KMS-11 (cell line): Measurements from ENCODE around the gene FRMPD4.
"Not testable (repeated sequence)": the region's sequence is repeated elsewhere in the genome, so short reads cannot be mapped to it uniquely, and the experiment has no call there.

Source experiments
- H2AFZ ChIP-seq: fragments of 200-600 bp; sonication (generic); 2 replicates; pipeline ENCODE4 v1.6.1; 2016; ENCODE audit warnings: antibody characterized with exemption, mixed run types, low read depth
- H3K27ac ChIP-seq: fragments of 200-600 bp; sonication (generic); 2 replicates; pipeline ENCODE4 v1.6.1; 2016; ENCODE audit warnings: mild to moderate bottlenecking, mixed run types
- H3K27me3 ChIP-seq: fragments of 200-600 bp; sonication (generic); 2 replicates; pipeline ENCODE4 v1.6.1; 2017; ENCODE audit warnings: mild to moderate bottlenecking, low read depth, mixed run types, moderate library complexity; ENCODE audit not compliant: insufficient read depth
- H3K36me3 ChIP-seq: fragments of 200-600 bp; sonication (generic); 2 replicates; pipeline ENCODE4 v1.6.1; 2017; ENCODE audit warnings: mild to moderate bottlenecking, mixed run types; ENCODE audit not compliant: insufficient read depth
- H3K4me1 ChIP-seq: fragments of 200-600 bp; sonication (generic); 2 replicates; pipeline ENCODE4 v1.6.1; 2016; ENCODE audit warnings: mild to moderate bottlenecking, low read depth, mixed run types; ENCODE audit not compliant: poor library complexity, severe bottlenecking
- H3K4me2 ChIP-seq: fragments of 200-600 bp; sonication (generic); 2 replicates; pipeline ENCODE4 v1.7.0; 2016; ENCODE audit warnings: mild to moderate bottlenecking, mixed run types
- H3K4me3 ChIP-seq: fragments of 200-600 bp; sonication (generic); IDR thresholded peaks from 2 replicates; pipeline ENCODE4 v1.6.1; 2017; ENCODE audit warnings: low read depth, low read length, mixed read lengths; ENCODE audit not compliant: insufficient read depth
- H3K79me2 ChIP-seq: fragments of 200-600 bp; sonication (generic); 2 replicates; pipeline ENCODE4 v1.6.1; 2016; ENCODE audit warnings: low read depth, mixed run types; ENCODE audit not compliant: insufficient read depth
- H3K9ac ChIP-seq: fragments of 200-600 bp; sonication (generic); 2 replicates; pipeline ENCODE4 v1.6.1; 2016; ENCODE audit warnings: mild to moderate bottlenecking, mixed run types
- H4K20me1 ChIP-seq: fragments of 200-600 bp; sonication (generic); 2 replicates; pipeline ENCODE4 v1.6.1; 2016; ENCODE audit warnings: mild to moderate bottlenecking, mixed run types; ENCODE audit not compliant: insufficient read depth
- TF ChIP-seq, protein P1 (sequence below): fragments of 200-600 bp; sonication (generic); conservative IDR thresholded peaks from 2 replicates; pipeline ENCODE4 v1.6.1; 2017; ENCODE audit warnings: low read depth, mild to moderate bottlenecking, antibody characterized with exemption, low read length, moderate library complexity, mixed read lengths

Gene FRMPD4

DNA sequence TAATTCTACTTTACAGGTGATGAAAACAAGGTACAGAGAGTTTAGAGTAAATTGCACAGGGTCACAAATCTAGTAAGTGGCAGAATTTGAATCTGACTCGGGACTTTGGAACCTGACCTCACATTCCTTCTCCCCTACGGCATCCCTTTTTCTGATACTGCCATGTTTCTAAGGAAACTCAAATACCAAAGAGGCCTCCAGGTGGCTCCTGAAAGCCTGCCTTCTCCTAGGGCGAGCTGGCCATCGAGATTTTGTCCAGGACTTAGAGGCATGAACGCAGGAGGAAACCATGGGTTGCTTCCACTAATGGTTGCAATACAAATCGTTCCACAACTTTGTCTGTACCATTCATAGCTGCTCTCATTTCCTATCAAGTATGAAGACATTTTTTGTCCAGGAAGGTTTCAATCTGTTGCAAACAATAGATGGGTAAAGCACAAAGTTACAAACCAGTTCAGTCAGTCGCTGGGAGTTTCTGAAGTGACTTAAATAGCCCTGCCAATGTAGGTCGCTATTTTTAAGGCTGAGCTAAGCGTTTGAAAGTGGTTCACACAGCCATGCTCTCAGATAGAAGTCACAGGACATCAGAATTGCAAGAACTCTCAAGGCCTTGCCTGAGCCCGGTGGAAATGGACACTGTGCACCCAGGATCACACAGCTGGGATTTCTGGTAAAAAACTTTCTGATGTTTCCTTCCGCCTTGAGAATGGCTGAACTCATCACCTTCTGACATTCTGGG, 356.3 kb downstream of the FRMPD4 start:
- no peaks in the 10 kb centered on the region for H3K27me3 ChIP-seq
- H3K4me1 ChIP-seq, result no peaks in the 10 kb centered on the region
- H3K4me2 ChIP-seq, result no peak overlapping the region
- TF ChIP-seq, protein P1, sequence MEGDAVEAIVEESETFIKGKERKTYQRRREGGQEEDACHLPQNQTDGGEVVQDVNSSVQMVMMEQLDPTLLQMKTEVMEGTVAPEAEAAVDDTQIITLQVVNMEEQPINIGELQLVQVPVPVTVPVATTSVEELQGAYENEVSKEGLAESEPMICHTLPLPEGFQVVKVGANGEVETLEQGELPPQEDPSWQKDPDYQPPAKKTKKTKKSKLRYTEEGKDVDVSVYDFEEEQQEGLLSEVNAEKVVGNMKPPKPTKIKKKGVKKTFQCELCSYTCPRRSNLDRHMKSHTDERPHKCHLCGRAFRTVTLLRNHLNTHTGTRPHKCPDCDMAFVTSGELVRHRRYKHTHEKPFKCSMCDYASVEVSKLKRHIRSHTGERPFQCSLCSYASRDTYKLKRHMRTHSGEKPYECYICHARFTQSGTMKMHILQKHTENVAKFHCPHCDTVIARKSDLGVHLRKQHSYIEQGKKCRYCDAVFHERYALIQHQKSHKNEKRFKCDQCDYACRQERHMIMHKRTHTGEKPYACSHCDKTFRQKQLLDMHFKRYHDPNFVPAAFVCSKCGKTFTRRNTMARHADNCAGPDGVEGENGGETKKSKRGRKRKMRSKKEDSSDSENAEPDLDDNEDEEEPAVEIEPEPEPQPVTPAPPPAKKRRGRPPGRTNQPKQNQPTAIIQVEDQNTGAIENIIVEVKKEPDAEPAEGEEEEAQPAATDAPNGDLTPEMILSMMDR, result no peak
- H3K27ac ChIP-seq, result no peak overlapping the region
- H4K20me1 ChIP-seq, result no peaks in the 10 kb centered on the region
- no peak overlapping the region for H3K9ac ChIP-seq
- no peaks in the 10 kb centered on the region for H3K36me3 ChIP-seq
- H3K4me3 ChIP-seq, result no peak overlapping the region
- no peak overlapping the region for H2AFZ ChIP-seq
- no peaks in the 10 kb centered on the region for H3K79me2 ChIP-seq

DNA sequence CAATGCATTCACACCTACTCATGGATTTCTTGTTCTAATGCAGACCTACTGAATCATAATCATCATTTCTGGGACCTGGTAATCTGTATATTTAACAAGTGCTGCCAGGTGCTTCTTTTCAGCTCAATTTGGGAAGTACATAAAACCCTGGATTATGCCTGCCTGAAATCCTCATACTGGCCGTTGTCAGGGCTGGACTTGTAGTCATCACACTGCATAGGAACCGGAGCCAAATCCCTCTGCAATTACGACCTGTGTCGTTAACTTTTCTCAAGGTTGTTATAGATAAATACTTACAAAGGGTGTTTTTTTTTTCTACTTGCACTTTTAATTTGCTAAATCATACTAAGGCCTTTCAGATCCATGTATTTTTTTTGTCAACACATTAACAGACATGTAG, 358.1 kb downstream of the FRMPD4 start:
- Histone ChIP-seq H3K36me3 (no peaks in the 10 kb centered on the region), H3K27ac (no peak overlapping the region), H4K20me1 (no peaks in the 10 kb centered on the region), H3K79me2 (no peaks in the 10 kb centered on the region), H2AFZ (no peak overlapping the region), H3K9ac (no peak overlapping the region), H3K4me2 (no peak overlapping the region), H3K4me1 (no peaks in the 10 kb centered on the region), H3K27me3 (no peaks in the 10 kb centered on the region), H3K4me3 (no peak overlapping the region)
- TF ChIP-seq, protein P1, result no peak

DNA sequence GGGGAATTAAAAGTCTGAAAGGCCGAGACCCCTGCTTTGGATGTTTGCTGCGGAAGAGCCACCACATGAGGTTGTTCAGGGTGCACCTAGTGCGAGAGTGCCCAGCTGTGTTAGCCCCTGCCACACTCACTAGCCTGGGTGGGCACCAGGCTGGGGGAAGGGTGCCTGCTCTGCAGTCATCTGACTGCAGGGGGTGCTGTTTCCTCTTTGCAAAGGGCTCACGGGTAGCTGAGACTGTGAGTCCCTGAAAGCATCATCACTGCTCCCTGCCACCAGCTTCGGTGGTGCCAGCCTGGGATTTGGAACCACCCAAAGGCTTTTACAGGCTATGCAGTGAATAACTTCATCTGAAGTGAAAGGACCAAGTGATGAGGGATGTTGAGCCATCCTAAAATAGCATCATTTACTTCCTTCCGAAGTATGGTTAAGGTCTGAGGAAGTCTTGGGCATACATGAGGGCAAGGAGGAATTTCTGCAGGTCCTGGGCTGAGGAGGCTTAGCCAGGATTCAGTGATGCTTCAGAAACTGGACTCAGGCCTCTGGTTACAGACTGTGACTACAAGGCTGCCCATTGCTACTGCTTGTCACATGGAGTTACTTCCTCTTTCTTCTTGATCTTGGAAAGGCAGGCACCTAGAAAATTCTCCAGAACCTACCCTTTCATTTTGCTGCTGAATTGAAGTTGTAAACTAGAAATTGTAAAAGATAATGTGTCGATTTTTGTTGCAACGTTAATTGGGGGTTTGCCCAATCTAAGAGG, 359.7 kb downstream of the FRMPD4 start:
- Histone ChIP-seq H3K36me3 (no peaks in the 10 kb centered on the region), H2AFZ (no peak overlapping the region), H3K27ac (no peak overlapping the region), H3K4me3 (no peak overlapping the region), H3K4me2 (no peak overlapping the region), H4K20me1 (no peaks in the 10 kb centered on the region), H3K27me3 (no peaks in the 10 kb centered on the region), H3K4me1 (no peaks in the 10 kb centered on the region), H3K9ac (no peak overlapping the region), H3K79me2 (no peaks in the 10 kb centered on the region)
- TF ChIP-seq, protein P1, result peak; percentile 42

DNA sequence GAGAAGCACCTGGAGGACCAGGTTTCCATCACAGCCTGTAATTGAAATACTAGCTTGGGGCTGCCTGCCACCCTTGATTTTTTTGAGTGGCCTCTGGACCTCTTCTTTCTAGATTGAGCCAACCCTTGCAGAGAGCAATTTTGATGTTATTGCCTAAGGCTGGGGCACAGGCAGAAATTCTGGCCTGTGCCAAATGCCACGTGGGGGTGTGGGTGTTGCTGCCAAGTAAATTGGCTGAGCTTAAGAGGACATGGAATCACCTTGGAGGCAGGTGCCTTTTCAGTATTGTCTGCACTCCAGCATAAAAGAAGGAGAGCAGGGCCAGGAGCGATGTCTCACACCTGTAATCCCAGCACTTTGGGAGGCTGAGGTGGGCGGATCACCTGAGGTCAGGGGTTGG, 366.9 kb downstream of the FRMPD4 start:
- Histone ChIP-seq H3K4me1 (no peaks in the 10 kb centered on the region), H3K4me3 (no peak overlapping the region), H3K4me2 (no peak overlapping the region), H3K79me2 (no peaks in the 10 kb centered on the region), H3K27ac (no peak overlapping the region), H3K27me3 (no peaks in the 10 kb centered on the region), H3K9ac (no peak overlapping the region), H2AFZ (no peak overlapping the region), H4K20me1 (no peaks in the 10 kb centered on the region), H3K36me3 (no peaks in the 10 kb centered on the region)
- TF ChIP-seq, protein P1, result no peak

DNA sequence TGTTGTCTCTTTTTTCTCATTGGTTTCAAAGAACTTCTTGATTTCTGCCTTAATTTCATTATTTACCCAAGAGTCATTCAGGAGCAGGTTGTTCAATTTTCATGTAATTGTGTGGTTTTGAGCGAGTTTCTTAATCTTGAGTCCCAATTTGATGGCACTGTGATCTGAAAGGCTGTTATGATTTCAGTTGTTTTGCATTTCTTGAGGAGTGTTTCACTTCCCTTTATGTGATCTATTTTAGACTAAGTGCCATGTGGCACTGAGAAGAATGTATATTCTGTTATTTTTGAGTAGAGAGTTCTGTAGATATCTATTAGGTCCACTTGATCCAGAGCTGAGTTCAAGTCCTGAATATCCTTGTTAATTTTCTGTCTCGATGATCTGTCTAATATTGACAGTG, 377.1 kb downstream of the FRMPD4 start:
- Histone ChIP-seq H3K9ac (peak overlapping the region; percentile 16; the same call in 1 of the 2 replicates), H3K27ac (peak overlapping the region; percentile 42), H3K4me1 (peaks cover 28% of the 10 kb centered on the region), H2AFZ (peak overlapping the region; percentile 42), H3K4me2 (peak overlapping the region; percentile 63)
- not testable (repeated sequence) for H3K4me3 ChIP-seq, H3K27me3 ChIP-seq, H3K79me2 ChIP-seq, H4K20me1 ChIP-seq, H3K36me3 ChIP-seq
